Measurements from ENCODE around the gene RAMP3. TPM values are rescaled to one million over a fixed set of nuclear protein-coding genes. Genes with fewer than 3 reads are reported as not detected.
"Not testable (repeated sequence)": the region's sequence is repeated elsewhere in the genome, so short reads cannot be mapped to it uniquely, and the experiment has no call there.

The RAMP3 gene
- total RNA-seq, 1 experiment from 2014 or later, result not detected

DNA sequence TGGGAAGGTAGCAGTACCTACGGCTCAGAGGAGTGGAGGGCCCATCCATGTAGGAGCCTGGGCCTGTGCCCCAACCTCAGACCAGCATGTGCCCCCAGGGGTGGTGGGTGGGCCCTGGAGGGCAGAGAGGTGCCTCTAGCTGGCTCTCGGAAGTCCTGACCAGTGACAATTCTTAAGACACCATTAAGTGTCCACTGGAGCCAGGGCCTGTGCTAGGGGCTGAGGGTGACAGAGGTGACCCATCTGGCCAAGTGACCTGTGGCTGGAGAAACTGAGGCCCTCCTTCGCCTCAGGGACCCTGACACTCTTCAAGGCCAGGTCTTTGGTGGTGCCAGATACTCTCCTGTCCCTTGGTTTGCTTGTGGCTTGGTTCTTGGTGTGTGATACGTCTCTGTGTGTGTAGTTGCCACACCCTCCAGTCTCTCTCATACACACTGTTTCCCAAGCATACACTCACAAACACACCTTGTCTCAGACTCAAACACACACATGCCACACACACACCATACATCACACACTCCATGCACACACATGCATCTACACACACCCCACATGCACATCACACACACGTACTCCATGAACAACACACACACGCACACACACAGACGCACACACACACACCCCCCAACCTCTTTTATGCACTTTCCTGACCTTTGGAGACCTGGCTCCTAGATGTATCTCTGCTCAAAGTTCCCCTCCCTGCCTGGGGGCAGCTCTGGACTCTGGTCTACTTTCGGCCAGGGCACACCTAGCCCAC is 897 bp upstream of the RAMP3 start:
- no peak for DNase-seq (ENCODE audit: low spot score)

DNA sequence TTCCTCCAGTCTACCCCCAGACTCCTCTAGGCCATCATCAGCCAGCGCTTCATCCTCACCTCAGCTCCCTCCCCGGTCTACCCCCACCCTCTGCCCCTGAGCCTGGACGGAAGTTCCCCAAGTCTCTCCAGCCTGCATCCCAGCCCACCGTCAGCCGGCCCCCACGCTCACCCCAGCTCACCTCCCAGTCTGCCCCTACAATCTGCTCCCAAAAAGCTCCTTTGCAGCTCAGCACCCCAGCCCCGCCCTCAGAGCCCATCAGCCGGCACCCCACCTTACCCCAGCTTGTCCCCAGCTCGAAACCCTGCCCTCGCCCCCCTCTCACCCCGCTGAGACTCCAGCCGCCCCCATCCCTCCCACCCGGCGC is 322 bp upstream of the RAMP3 start:
- DNase-seq (ENCODE audit: low spot score), result no peak

DNA sequence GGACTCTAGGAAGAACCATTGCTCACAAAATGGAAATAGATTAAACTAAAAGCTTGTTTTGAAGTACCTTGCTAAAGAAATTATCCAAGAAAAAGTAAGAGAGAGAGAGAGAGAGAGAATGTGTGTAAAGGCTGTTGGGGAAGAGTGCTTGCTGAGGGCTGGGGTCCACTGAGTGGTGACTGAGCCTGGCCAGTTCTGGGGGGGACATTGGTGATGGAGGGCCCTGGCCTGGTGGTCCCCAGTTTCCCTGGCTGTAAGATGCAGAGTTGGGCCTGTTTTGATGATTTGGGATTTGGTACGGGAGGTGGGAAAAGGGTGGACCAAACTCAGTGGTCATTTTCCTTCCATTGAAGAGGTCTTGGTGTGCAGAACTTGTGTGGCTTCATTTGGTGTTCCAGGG is 880 bp downstream of the RAMP3 start:
- no peak for DNase-seq (ENCODE audit: low spot score)

DNA sequence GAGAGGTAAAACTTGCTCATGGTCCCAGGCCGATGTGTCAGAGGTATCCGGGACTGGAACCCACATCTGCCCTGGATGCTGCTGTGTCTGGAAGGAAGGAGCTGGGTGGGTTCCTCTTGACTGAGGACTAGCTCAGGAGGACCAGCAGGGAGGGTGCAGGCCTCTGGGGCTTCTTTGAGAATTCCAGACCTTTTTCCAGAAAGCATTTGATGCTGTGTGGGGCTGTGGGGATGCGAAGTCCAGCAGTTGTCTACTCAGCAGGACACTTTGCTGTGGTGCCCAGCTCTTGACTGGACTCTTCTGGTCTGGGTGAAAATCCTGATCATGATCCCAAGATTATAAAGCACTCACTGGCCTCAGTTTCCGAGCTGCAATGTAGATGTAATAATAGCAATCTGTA is 1.7 kb downstream of the RAMP3 start:
- DNase-seq (ENCODE audit: low spot score), result no peak

DNA sequence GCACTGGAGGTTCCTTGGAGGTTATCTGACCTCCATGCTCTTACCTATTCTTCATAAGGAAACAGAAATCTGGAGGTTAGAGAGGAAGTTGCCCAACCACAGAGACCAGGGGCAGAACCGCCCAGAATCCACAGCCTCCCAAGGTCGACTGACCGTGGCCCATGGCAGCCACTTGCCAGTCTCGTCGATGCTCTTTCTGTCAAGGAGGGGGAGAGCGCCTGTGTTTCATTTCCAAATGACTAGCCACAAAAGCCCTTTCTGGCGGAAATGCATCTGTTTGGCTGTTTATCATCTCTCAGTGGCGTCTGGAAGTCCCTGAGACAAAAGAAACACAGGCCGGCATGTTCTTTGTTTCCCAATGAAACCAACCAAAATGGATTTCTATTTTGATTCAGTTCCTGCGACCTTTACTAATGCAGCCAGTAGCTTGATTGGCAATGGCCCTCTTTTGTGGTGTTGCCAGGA is 2.9 kb downstream of the RAMP3 start:
- DNase-seq (ENCODE audit: low spot score), result no peak

DNA sequence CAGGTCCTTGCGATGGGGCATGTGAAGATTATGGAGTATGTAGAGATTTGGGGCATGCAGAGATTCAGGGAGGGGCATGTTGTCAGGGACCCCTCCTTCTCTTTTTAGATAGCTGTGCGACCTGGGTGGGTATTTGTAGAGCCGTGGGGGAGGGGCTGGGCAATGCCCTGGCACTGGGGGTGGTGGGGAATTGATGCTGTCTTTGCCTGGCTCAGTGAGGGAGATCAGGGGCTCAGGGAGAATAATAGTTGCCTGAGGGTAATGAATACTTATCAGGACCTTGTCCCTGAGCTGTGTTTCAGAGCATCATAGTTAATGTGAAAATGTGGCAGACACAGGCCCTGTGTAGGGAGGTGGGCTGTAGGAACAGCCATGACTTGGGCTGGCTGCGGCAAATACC is 3.5 kb downstream of the RAMP3 start:
- DNase-seq (ENCODE audit: low spot score), result no peak

DNA sequence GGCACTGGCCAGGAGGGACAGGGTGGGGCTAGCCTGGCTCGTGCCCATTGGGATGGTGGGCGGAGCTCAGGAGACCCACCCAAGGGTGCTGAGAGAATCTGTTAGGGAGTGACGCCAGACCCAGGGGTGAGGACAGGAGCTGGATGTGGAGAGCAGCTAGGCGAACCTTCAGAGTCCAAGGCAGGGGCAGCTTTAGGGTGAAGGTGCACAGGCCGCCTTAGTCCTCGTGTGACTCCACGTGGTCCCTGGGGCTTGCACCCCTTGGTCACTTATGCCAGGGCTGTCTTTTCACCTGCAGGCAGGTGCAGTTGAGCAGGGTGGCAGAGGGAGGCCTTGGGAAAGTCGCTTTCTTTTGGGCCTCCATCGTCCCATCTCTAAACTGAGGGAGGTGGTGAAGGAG is 4.3 kb downstream of the RAMP3 start:
- no peak for DNase-seq (ENCODE audit: low spot score)

DNA sequence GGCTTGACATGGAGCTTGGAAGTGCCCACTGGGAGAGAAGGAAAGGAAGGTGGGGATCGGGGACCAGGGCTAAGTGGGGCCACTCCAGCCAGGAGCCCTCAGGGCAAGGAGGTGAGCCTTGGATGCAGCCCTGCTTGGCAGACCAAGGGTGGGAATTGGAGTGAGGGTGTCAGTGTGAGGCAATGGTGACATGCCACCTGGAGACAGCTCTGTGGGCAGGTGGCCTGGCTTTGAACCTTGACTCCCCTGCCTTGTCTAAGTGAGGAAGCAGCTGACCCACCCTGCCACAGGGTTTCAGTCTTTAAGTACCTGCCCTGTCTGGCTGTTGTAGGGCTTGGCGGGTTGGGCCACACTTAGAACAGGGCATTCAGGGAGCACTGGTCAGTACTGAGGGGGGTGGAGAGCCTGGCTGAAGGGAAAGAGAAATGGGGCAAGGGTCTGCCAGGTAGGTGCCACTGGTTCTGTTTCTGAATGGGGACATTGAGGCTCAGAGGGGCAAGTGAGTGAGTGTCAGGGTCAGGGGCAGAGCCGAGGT is 4.8 kb downstream of the RAMP3 start:
- no peak for DNase-seq (ENCODE audit: low spot score)

DNA sequence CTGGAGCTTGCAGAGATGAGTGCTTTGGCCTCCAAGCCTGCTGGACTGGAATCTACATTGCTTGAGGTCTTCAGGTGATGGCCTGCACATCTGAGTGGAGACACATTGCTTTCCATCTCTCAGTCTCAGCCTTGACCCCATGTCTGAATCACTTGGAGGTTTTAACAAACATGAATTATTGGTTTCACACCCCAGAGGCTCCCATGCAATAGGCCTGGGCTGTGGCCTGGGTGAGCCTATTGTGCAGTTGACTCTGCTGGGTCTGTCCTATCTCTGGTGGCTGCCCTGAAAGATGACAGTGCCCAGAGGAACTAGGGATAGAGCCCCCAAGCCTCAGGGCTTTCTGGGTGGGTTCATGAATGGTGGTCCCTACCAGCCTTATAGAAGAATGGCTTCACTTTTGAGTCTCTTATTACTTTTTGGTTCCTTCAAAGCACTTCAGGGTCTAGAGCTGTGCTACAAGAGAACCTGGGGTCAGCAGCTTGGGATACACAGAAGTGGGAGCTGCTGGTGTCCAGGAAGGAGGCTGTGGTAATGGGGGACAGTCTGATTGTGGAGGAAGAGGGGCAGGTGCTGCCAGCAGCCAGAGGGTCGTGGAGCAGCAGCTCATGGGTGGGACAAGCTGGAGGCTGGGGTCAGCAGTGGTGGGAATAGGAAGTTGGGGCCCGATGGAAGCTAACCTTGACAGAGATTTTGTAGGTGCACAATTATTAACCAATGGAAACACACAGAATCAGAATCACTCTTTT is 5.5 kb downstream of the RAMP3 start:
- no peak for DNase-seq (ENCODE audit: low spot score)

DNA sequence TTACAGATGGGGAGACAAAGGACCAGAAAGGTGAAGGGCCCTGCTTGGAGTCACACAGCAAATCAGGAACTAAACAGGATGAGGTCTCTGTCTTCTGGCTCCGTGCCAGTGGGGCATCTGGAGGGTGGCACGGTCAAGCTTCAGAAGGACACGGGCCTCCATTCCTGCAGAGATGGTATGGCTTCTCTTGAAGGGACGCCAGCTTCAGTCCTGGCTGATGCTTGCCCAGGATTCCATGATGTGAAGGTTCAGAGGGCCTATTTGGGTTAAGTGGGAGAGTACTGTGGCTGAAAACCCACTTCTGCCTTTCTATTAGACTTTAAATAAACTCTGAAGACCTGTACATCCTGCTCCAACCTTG is 6.1 kb downstream of the RAMP3 start:
- no peak for DNase-seq (ENCODE audit: low spot score)

DNA sequence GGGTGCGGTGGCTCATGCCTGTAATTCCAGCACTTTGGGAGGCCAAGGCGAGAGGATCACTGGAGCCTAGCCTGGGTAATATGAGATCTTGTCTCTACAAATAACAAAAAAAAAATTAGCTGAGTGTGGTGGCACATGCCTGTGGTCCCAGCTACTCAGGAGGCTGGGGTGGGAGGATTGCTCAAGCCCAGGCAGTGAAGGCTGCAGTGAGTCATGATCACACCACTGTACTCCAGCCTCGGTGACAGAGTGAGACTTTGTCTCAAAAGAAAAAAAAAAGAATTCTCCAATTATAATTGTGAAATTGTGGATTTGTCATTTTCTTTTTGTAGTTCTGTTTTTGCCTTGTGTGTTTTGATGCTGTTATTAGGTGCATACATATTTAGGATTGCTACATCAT is 6.7 kb downstream of the RAMP3 start:
- not testable (repeated sequence) for DNase-seq (ENCODE audit: low spot score)

DNA sequence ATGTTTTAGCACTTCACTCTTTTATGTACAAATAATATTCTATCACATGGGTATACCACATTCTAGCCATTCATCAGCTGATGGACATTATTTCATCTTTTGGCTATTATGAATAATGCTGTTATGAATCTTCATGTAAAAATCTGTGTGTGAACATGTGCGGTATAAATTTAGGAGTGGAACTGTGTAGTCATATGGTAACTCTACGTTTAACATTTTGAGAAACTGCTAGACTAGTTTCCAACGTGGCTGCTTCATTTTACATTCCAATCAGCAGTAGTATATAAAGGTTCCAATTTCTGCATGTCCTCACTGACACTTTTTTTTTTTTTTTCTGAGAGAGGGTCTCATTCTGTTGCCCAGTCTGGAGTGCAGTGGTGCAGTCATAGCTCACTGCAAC is 8.3 kb downstream of the RAMP3 start:
- no peak for DNase-seq (ENCODE audit: low spot score)

DNA sequence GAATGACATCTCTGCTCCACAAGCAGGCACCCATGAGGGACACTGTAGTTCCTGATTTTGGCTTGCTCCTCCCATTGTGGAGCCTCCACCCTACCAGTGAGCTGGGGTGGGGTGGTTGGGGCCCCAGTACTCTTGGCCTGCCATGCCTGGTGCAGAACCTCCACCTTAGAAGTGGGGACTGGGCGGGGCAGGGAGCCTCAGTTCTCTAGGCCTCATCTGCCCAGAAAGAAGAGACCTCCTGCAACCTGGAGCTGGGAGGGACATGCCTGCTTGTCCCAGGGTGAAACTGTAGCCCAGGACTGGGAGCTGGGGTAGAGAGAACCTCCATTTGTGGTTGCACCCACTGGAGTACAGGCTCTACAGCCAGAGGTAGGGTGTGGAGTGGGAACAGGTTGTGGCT is 14.4 kb downstream of the RAMP3 start:
- DNase-seq (ENCODE audit: low spot score), result no peak

DNA sequence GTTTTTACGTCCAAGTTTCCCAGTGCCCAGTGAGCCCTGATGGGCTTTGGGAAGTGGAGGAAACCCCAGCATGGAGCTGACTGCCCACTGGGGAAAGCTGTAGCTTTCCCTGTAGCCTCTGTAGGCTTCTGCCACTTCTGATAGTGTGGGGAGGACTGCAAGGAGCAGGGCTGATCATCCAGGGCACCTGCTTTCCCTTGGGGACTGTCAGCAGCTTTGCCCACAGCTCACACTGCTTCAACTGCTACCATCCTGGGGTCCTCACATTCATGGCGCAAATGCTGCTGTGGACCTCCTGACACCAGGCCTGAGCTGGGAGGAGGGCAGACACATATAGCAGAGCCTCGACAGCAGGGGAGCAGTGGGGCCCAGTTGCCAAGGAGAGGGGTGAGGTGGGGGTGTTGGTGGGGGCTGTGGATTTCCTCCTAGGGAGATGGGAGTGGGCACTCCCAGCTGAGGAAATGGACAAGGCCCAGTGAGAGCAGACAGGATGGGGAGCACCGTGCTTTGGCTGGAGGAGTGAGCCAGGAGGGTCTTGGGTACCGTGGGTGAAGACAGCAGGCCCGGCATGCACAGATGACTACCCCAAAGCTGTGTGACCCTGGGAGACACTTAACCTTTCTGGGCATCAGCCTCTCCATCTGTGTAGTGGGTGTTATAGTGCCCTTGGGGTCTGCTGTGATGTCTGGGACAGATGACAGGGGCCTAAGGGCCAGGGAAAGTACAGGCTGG is 16.2 kb downstream of the RAMP3 start:
- no peak for DNase-seq (ENCODE audit: low spot score)

DNA sequence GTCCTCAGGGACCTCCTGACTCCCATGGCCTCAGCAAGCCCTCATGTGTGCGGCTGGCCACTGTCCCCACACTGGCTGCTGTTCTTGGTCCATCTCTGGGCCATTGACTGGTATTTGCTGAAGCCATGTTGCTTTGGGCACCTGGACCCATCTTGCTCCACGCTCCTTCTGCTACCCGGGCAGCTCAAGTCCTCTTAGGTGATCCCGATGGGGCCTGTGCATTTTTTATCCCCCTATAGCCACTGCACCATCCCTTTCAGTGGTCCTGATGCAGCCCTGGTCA is 16.7 kb downstream of the RAMP3 start:
- no peak for DNase-seq (ENCODE audit: low spot score)

DNA sequence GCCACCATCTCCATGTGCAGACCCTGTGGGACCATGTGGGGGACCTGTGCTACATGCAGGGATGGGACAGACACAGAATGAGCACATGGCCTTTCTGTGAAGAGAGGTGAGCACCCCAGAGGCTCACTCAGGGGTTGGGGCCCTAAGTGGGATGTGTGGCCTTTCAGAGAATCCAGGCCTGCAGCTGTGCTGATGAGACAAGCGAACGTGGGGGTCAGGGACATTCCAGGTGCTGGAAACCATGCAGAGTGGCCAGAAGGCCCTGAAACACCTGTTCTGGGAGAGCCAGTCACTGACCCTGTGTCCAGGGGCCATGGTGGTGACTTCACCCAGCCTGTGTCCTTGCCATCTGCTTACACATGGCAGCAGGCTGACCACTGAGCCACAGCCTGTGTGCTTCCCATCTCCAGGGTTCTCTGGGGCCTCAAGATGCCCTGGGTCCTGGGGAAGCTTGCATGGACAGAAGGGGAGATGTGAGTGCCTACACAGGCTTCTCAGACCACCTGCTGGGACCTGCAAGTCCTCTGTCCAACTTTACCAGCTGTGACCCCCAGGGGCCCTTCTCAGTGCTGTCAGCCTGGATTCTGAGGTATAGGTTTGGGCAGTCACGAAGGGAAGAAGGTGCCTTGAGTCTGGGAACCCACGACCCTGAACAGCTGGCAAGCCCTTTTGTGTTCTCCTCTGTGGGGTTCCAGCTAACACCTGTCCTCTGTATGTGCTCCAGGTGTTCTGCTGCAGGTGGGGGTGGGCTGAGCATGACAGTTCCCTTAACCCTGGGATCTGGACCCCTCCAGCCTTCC is 17.6 kb downstream of the RAMP3 start:
- DNase-seq (ENCODE audit: low spot score), result no peak

DNA sequence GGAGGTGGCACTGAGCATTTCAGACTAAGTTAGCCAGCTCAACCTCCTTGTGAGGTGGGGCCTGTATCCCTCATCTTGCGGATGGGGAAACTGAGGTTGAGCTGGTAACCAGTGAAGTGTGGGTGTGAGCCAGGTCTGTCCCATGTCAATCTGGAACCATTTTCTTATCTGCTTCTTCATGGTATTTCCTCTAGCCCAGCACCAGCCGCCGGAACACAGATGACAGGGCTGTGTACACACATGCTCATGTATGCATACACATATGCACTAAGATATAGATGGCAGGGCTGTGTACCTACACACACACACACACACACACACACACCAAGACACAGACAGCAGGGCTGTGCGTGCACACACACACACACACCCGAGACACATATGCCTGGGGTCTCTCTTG is 18.5 kb downstream of the RAMP3 start:
- no peak for DNase-seq (ENCODE audit: low spot score)

DNA sequence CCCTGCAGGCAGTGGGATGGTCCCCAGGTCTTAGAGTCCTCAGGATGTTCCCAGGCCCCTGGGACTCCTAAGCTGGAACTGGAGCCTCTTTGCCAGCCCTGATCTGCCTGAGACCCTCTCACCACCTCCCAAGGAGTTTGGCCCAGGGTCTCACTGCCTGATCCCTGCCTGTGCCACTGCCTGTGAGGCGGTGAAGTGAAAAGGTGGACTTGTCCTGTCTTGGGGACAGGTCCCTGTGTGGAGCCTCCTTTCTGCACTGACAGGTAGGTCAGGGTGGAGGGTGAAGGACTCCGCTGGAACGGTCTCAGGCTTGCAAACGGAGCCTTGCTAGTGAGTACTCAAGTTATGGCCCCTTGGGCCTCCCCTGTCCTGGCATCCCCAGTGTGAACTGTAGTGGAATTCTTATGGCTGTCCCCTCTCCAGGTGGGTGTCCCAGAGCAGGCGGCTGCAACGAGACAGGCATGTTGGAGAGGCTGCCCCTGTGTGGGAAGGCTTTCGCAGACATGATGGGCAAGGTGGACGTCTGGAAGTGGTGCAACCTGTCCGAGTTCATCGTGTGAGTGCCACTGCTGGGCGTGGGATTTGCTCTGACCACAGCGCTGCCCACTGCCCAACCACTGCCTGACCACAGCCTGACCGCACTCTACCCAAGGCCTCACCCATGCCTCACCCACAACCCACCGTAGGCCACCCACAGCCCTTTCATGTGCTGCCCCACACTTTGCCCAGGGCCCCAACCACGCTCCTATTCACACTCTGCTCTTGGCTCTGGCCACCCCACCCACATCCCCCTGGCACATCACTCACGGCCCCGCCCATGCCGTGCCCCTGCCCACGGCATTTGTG is 19.5 kb downstream of the RAMP3 start:
- DNase-seq (ENCODE audit: low spot score), result no peak

DNA sequence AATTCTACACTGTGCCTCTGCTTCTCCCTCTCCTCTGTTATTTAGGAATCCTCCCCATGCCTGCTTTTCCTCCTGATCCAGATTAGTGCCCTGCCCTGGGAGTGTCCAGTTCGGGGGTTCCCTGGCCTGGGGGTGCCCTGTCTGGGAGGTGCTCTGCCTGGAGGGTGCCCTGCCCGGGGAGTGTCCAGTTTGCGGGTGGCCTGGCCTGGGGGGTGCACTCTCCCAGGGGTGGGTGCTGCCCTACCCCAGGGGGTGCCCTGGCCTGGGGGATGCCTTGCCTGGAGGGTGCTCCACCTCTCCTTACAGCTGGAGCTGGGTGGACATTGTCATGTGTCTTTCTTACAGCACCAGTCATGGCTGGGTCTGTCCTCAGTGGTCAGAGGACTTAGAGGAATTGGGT is 20.2 kb downstream of the RAMP3 start:
- no peak for DNase-seq (ENCODE audit: low spot score)

DNA sequence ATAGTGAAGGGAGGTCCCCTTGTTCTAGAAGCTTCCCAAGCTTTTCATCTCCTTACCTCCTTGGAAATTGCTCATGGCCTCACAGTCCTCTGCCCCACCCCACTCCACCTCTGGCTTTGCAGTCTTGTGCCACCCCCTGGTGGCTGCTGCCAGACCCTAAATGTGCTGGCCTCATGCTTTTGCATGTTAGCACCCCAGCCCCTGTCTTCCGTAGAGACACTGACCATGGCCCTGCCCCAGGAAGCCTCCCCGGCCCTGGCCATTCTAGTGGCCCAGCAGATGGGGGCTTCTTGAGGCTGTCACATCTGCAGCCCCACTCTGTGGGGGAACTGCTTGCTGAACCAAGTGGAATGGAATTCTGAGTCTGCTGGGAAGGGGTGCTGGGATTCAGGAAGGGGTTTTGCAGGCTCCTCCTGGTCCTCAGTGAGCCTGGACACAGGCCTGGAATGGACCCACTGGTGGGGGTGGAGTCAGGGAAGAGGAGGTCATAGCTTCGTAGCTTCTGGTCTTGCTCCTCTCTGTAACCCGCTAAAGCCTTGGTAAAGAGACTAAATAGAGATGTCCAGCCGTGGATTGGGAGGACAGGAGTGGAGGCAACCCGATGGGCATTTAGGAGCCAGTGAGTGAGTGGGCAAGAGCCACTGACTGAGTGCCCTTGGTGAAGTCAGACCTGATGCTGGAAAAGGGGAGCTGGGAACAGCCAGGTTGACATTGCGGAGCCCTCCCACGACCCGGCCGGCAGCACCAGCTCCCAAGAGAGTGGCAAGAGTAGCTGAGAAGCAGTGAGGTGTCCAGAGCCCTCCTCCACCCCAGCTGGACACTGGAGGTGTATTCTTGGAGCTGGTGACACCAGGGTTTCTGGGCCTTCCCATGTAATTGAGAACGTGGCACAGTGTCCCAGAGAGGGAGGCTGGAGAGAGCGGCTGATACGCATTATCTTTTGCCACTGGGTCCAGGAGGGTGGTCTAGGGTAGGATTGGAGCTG is 20.9 kb downstream of the RAMP3 start:
- no peak for DNase-seq (ENCODE audit: low spot score)
